Neural cell (in vitro differentiated cells): Measurements from ENCODE around the gene ZCCHC2. TPM values are rescaled to one million over a fixed set of nuclear protein-coding genes. Genes with fewer than 3 reads are reported as not detected.

Experiments
- H2AFZ ChIP-seq: fragments of 200-600, 300-800 bp; sonication (generic), shearing (Covaris generic); 2 replicates; pipeline ENCODE4 v1.6.0; 2014; ENCODE audit warnings: low read depth, mild to moderate bottlenecking, antibody characterized with exemption, low read length, moderate library complexity
- H3F3A ChIP-seq: fragments of 200-600 bp; shearing (Covaris generic); 2 replicates; pipeline ENCODE4 v1.6.1; 2016; ENCODE audit warnings: mild to moderate bottlenecking, moderate library complexity, mixed read lengths, antibody characterized with exemption, low read length; ENCODE audit not compliant: insufficient read depth, poor library complexity, severe bottlenecking
- H3K27ac ChIP-seq: fragments of 200-600, 300-800 bp; sonication (generic), shearing (Covaris generic); 2 replicates; pipeline ENCODE4 v1.5.1; 2014; ENCODE audit warnings: mild to moderate bottlenecking, low read length, moderate library complexity
- H3K27me3 ChIP-seq: fragments of 300-800, 200-600 bp; sonication (generic), shearing (Covaris generic); 2 replicates; pipeline ENCODE4 v1.6.0; 2014; ENCODE audit warnings: mild to moderate bottlenecking, low read depth, low read length, moderate library complexity; ENCODE audit not compliant: insufficient read depth
- H3K36me3 ChIP-seq: fragments of 300-800, 200-600 bp; sonication (generic), shearing (Covaris generic); 2 replicates; pipeline ENCODE4 v1.5.1; 2014; ENCODE audit warnings: mild to moderate bottlenecking, antibody characterized with exemption, low read length, moderate library complexity; ENCODE audit not compliant: insufficient read depth
- H3K4me2 ChIP-seq: fragments of 300-800, 200-600 bp; sonication (generic), shearing (Covaris generic); 2 replicates; pipeline ENCODE4 v1.6.0; 2014; ENCODE audit warnings: mild to moderate bottlenecking, low read length
- H3K4me3 ChIP-seq: fragments of 300-800, 200-600 bp; sonication (generic), shearing (Covaris generic); 2 replicates; pipeline ENCODE4 v1.5.1; 2014; ENCODE audit warnings: mild to moderate bottlenecking, low read length, moderate library complexity
- H3K79me2 ChIP-seq: fragments of 200-600 bp; shearing (Covaris generic); replicated peaks from 2 replicates; pipeline ENCODE4 v1.6.0; 2014; ENCODE audit warnings: mild to moderate bottlenecking, low read length, moderate library complexity; ENCODE audit not compliant: insufficient read depth
- H3K9ac ChIP-seq: fragments of 300-800, 200-600 bp; sonication (generic), shearing (Covaris generic); 2 replicates; pipeline ENCODE4 v1.6.1; 2016; ENCODE audit warnings: mild to moderate bottlenecking, low read length, mixed read lengths
- H3K9me2 ChIP-seq: fragments of 200-600 bp; shearing (Covaris generic); 2 replicates; pipeline ENCODE4 v1.6.1; 2016; ENCODE audit warnings: mild to moderate bottlenecking, low read length, mixed read lengths; ENCODE audit not compliant: insufficient read depth
- H3K9me3 ChIP-seq: fragments of 200-600, 300-800 bp; sonication (generic), shearing (Covaris generic); 2 replicates; pipeline ENCODE4 v1.6.1; 2016; ENCODE audit warnings: mild to moderate bottlenecking, mixed run types, low read length, moderate library complexity, mixed read lengths
- H4K20me1 ChIP-seq: fragments of 200-600 bp; shearing (Covaris generic); 2 replicates; pipeline ENCODE4 v1.6.1; 2016; ENCODE audit warnings: mild to moderate bottlenecking, mixed run types; ENCODE audit not compliant: insufficient read depth
- EP300 ChIP-seq: fragments of 450-650 bp; conservative IDR thresholded peaks from 2 replicates; pipeline ENCODE4 v1.6.1; 2014; ENCODE audit warnings: antibody characterized with exemption, mild to moderate bottlenecking, moderate library complexity; ENCODE audit not compliant: poor library complexity, severe bottlenecking
- EZH2 ChIP-seq: fragments of 200-600, 300-800 bp; shearing (Covaris generic), sonication (generic); IDR thresholded peaks from 2 replicates; pipeline ENCODE4 v1.6.1; 2014; ENCODE audit warnings: antibody characterized with exemption, low read length, borderline replicate concordance, mild to moderate bottlenecking; ENCODE audit not compliant: insufficient read depth, poor library complexity, severe bottlenecking
- MXI1 ChIP-seq: fragments of 450-650 bp; conservative IDR thresholded peaks from 2 replicates; pipeline ENCODE4 v1.6.1; 2014; ENCODE audit warnings: antibody characterized with exemption, mild to moderate bottlenecking; ENCODE audit not compliant: poor library complexity, severe bottlenecking
- POLR2AphosphoS5 ChIP-seq: IDR thresholded peaks from 2 replicates; pipeline ENCODE4 v1.6.1; 2012
- RAD21 ChIP-seq: fragments of 450-650 bp; conservative IDR thresholded peaks from 2 replicates; pipeline ENCODE4 v1.6.1; 2014; ENCODE audit warnings: antibody characterized with exemption, mild to moderate bottlenecking, moderate library complexity
- SMC3 ChIP-seq: fragments of 450-650 bp; conservative IDR thresholded peaks from 2 replicates; pipeline ENCODE4 v1.6.1; 2014; ENCODE audit warnings: antibody characterized with exemption, mild to moderate bottlenecking, moderate library complexity; ENCODE audit not compliant: poor library complexity
- TAF1 ChIP-seq: IDR thresholded peaks from 2 replicates; pipeline ENCODE4 v1.6.1; 2012; ENCODE audit warnings: low read depth
- polyA plus RNA-seq: library from polyadenylated mRNA; depleted of rRNA; stranded (reverse); fragments of >200 nt; gene quantifications from 2 replicates; pipeline ENCODE4 v1.2.3, GENCODE V29; 2014
- TF ChIP-seq, protein P1 (sequence below): fragments of 450-650 bp; IDR thresholded peaks from 2 replicates; pipeline ENCODE4 v1.5.1; 2014; ENCODE audit warnings: antibody characterized with exemption, mild to moderate bottlenecking, moderate library complexity; ENCODE audit not compliant: poor library complexity, severe bottlenecking
- TF ChIP-seq, protein P2 (sequence below): IDR thresholded peaks from 2 replicates; pipeline ENCODE4 v1.6.1; 2012; ENCODE audit warnings: borderline replicate concordance

Gene ZCCHC2
- polyA plus RNA-seq, 1 donor from 2014 or later: 3.8 TPM

DNA sequence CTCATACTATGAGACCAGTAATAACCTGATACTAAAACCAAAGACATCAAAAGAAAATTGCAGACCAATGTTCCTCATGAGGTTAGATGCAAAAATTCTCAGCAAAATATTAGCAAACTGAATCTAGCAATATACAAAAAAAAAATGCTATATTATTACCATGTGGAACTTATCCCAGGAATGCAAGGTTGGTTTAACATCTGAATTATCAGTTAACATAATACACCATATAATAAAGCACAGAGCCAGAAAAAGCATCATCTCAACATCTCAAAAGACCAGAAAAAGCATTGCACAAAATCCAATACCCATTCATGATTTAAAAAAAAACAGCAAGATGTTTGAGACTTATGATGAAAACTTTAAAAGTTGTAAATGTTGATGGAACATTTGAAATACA is 8.3 kb upstream of the ZCCHC2 start:
- Histone ChIP-seq H3K9ac (no peak overlapping the region), H3K27ac (no peak overlapping the region), H3K9me3 (no peaks in the 10 kb centered on the region), H3K9me2 (no peaks in the 10 kb centered on the region), H3K4me2 (no peak overlapping the region), H3K27me3 (no peaks in the 10 kb centered on the region), H3F3A (no peaks in the 10 kb centered on the region), H2AFZ (no peak overlapping the region), H3K4me3 (no peak overlapping the region), H4K20me1 (no peaks in the 10 kb centered on the region), H3K79me2 (no peaks in the 10 kb centered on the region), H3K36me3 (no peaks in the 10 kb centered on the region)
- no peak for TF ChIP-seq POLR2AphosphoS5
- no peak for TF ChIP-seq EZH2
- TF ChIP-seq, protein P1, sequence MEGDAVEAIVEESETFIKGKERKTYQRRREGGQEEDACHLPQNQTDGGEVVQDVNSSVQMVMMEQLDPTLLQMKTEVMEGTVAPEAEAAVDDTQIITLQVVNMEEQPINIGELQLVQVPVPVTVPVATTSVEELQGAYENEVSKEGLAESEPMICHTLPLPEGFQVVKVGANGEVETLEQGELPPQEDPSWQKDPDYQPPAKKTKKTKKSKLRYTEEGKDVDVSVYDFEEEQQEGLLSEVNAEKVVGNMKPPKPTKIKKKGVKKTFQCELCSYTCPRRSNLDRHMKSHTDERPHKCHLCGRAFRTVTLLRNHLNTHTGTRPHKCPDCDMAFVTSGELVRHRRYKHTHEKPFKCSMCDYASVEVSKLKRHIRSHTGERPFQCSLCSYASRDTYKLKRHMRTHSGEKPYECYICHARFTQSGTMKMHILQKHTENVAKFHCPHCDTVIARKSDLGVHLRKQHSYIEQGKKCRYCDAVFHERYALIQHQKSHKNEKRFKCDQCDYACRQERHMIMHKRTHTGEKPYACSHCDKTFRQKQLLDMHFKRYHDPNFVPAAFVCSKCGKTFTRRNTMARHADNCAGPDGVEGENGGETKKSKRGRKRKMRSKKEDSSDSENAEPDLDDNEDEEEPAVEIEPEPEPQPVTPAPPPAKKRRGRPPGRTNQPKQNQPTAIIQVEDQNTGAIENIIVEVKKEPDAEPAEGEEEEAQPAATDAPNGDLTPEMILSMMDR: no peak
- TF ChIP-seq MXI1: no peak
- TF ChIP-seq EP300: no peak
- TF ChIP-seq RAD21: no peak
- TF ChIP-seq, protein P2, sequence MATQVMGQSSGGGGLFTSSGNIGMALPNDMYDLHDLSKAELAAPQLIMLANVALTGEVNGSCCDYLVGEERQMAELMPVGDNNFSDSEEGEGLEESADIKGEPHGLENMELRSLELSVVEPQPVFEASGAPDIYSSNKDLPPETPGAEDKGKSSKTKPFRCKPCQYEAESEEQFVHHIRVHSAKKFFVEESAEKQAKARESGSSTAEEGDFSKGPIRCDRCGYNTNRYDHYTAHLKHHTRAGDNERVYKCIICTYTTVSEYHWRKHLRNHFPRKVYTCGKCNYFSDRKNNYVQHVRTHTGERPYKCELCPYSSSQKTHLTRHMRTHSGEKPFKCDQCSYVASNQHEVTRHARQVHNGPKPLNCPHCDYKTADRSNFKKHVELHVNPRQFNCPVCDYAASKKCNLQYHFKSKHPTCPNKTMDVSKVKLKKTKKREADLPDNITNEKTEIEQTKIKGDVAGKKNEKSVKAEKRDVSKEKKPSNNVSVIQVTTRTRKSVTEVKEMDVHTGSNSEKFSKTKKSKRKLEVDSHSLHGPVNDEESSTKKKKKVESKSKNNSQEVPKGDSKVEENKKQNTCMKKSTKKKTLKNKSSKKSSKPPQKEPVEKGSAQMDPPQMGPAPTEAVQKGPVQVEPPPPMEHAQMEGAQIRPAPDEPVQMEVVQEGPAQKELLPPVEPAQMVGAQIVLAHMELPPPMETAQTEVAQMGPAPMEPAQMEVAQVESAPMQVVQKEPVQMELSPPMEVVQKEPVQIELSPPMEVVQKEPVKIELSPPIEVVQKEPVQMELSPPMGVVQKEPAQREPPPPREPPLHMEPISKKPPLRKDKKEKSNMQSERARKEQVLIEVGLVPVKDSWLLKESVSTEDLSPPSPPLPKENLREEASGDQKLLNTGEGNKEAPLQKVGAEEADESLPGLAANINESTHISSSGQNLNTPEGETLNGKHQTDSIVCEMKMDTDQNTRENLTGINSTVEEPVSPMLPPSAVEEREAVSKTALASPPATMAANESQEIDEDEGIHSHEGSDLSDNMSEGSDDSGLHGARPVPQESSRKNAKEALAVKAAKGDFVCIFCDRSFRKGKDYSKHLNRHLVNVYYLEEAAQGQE: no peak
- no peak for TF ChIP-seq TAF1
- no peak for TF ChIP-seq SMC3

- Histone ChIP-seq H3K9me3 (no peaks in the 10 kb centered on the region), H3F3A (no peaks in the 10 kb centered on the region), H3K27ac (no peak overlapping the region), H3K4me2 (no peak overlapping the region), H4K20me1 (no peaks in the 10 kb centered on the region), H3K9ac (no peak overlapping the region), H2AFZ (no peak overlapping the region), H3K4me3 (no peak overlapping the region), H3K79me2 (no peaks in the 10 kb centered on the region), H3K9me2 (no peaks in the 10 kb centered on the region), H3K36me3 (no peaks in the 10 kb centered on the region), H3K27me3 (peaks cover 8% of the 10 kb centered on the region)
- TF ChIP-seq, protein P2: no peak
- no peak for TF ChIP-seq SMC3
Measured at GRCh38 chr18:62516242-62516641, 6.6 kb upstream of the ZCCHC2 start.
